SW 1271 (cell line): ENCODE measurements around the gene FHDC1.
"Not testable (repeated sequence)": the region's sequence is repeated elsewhere in the genome, so short reads cannot be mapped to it uniquely, and the experiment has no call there.

ENCODE experiments used
- DNase-seq, 2 experiments: peaks; one replicate each; lab custom pipeline; 2025; lab: John Stamatoyannopoulos, UW

The FHDC1 gene, protein sequence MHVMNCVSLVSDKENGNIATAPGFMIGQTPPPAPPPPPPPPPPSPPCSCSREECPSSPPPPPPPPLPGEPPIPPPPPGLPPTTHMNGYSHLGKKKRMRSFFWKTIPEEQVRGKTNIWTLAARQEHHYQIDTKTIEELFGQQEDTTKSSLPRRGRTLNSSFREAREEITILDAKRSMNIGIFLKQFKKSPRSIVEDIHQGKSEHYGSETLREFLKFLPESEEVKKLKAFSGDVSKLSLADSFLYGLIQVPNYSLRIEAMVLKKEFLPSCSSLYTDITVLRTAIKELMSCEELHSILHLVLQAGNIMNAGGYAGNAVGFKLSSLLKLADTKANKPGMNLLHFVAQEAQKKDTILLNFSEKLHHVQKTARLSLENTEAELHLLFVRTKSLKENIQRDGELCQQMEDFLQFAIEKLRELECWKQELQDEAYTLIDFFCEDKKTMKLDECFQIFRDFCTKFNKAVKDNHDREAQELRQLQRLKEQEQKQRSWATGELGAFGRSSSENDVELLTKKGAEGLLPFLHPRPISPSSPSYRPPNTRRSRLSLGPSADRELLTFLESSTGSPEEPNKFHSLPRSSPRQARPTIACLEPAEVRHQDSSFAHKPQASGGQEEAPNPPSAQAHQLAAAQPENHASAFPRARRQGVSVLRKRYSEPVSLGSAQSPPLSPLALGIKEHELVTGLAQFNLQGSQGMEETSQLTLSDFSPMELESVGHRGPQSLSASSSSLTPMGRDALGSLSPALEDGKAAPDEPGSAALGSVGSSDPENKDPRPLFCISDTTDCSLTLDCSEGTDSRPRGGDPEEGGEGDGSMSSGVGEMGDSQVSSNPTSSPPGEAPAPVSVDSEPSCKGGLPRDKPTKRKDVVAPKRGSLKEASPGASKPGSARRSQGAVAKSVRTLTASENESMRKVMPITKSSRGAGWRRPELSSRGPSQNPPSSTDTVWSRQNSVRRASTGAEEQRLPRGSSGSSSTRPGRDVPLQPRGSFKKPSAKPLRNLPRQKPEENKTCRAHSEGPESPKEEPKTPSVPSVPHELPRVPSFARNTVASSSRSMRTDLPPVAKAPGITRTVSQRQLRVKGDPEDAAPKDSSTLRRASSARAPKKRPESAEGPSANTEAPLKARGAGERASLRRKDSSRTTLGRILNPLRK

DNA sequence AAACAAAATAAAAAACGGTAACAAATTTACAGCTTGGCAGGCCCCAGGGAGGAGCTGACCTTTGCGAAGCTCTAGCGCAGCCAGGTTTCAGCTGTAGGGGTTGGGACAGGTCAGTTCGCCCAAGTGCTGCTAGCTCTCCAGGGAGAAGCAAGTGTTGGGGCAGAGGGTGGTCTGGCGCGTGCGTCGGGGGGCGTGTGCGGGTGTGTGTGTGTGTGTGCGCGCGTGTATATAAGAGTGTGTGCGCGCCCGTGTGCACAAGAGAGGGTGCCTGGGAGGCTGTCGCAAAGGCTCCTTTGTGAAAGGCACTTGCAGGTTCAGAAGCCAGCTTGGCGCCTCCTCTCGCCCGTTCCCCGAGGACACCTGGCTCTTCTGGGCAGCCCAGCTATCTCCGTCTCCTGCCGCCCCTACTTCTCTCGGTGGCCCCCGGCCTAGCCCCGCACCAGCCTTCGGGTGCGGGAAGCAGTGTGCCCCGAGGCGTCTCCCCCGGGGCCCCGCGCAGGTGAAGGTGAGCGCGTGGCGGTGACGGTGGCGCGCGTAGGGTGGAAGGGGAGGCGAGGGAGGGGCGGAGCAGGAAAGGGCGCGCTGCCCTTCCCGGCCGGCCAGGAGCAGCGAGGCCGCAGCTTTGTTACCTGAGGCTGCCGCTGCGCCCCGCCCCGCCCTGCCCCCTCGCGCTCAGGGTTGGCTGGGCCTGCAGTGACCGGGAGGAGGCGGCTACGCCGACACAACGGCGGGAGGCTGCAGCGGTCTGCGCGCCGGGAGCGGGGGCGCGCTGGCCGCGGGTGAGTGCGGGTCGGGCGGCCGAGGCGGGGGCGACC lies at the start of gene FHDC1:
Gene FHDC1, plus strand, starts transcription at position 693 of the 815 bp plus-strand sequence. CDS start 6,735 bp downstream, outside the sequence.
- no peak for DNase-seq

- DNase-seq = no peak
Observed at GRCh38 chr4:152887981-152888380, 48.1 kb upstream of the FHDC1 start.

DNA sequence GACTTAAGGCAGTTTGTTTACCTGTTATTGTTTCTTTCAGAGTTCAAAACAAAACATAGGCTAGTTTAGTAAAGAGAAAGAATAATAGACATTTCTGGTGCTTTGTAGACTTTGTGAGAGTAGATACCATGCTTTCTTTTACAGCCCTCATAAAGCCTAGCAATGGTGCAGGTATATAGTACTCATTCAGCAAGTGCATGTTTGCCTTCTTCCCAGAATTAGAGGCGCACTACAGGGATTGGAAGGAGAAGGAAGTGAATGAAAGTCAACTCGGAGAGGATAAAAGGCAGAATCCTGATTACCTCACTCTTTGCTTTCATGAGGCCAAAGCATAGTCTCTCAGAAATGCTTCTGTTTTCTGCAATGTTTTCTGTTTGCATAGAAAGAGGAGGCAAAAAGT lies 43.1 kb upstream of the FHDC1 start:
- DNase-seq = no peak

DNA sequence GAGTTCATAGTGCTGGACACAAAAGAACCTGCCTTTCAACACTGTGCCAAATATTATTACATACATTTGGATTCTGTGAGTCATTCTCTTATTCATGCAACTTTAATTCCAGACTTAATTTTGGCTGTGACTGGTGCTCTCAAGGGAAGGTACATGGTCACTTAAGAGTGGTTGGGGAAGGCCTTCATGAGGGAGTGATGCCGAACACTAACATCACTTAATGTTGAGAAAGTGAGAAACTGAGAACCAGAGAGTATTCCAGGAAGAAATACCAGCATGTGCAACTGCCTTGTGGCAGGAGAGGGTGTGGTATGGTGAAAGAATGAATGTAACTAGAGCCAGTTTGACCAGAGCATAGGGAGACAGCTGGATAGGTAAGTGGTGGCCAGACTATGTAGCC lies 41.5 kb upstream of the FHDC1 start:
- no peak for DNase-seq

DNA sequence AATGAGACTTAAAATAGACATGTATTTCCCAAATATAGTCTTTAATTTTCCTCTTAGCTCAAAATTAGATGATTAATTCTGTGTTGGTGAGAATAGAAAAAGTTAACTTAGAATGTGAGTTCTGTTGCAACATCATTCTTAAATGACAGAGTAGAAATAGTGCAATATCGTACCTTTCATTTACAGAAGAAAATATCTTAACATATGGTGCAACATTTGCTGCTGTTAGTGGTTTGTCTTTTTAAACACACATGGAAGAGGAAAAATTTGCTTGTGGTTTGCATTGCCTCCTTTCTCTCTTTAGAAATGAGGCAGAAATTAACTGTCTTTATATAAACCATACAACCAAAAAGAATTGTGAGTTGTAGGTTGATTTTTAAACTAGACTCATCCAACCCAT lies 39.3 kb upstream of the FHDC1 start:
- DNase-seq = no peak

GRCh38 chr4:152898133-152898532 lies 38.0 kb upstream of the FHDC1 start:
- DNase-seq = not testable (repeated sequence)

DNA sequence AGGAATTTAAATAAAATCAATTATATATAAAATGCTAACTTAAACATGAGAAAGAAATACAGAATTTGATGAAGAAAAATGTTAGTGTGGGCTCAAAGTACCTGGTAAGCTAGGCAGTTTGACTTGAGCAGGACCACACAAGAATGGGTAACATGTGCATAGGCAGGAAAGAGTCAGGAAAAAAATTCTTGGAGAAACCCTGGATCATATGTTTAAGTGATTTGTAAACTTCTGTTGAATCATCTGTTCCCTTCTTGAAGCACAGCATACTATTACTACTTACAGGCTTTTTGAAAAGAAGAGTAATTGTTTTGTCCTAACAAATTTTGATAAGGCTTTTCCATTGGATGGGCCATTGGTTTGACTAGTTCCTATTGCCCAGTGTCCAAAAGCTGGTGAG lies 37.5 kb upstream of the FHDC1 start:
- DNase-seq = no peak

GRCh38 chr4:152900395-152900794 lies 35.7 kb upstream of the FHDC1 start:
- DNase-seq = no peak

- DNase-seq = no peak
Observed at GRCh38 chr4:152901205-152901604, 34.9 kb upstream of the FHDC1 start.

GRCh38 chr4:152903658-152904057 lies 32.5 kb upstream of the FHDC1 start:
- DNase-seq = no peak

GRCh38 chr4:152909901-152910300 lies 26.2 kb upstream of the FHDC1 start:
- no peak for DNase-seq

DNA sequence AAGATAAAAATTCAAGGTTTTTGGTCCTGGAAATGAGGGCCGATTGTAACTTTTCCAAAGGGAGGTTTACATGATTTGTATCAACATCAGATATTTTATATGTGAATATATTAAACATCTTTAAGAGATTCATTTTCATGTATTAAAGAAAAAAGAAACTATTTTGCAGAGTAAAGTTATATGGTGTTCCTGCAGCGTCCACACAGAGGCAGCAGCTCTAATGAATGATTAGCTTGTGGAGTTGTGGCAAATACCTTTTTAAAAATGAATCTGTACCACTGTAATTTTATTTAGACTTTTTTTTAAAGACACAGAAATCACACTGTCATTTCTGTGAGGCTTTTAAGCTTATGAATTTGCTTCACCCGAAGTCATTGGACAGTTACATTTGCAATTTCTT lies 25.6 kb upstream of the FHDC1 start:
- no peak for DNase-seq

- DNase-seq = no peak
Observed at GRCh38 chr4:152917543-152918395, 18.4 kb upstream of the FHDC1 start.

DNA sequence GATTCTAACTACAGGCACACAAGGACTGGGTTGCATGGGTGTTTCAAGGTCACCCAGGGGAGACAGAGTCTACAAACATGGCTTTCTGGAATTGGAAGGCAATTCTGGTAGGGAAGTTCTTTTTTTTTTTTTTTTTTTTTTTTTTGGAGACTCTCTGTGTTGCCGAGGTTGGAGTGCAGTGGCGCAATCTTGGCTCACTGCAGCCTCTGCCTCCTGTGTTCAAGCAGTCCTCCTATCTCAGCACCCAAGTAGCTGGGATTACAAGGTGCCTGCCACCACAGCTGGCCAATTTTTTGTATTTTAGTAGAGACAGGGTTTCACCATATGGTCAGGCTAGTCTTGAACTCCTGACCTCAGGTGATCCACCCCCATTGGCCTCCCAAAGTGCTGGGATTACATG lies 16.3 kb upstream of the FHDC1 start:
- DNase-seq = no peak

- peak in 1 of 2 experiments; percentile 3 for DNase-seq
Observed at GRCh38 chr4:152920768-152921167, 15.4 kb upstream of the FHDC1 start.

DNA sequence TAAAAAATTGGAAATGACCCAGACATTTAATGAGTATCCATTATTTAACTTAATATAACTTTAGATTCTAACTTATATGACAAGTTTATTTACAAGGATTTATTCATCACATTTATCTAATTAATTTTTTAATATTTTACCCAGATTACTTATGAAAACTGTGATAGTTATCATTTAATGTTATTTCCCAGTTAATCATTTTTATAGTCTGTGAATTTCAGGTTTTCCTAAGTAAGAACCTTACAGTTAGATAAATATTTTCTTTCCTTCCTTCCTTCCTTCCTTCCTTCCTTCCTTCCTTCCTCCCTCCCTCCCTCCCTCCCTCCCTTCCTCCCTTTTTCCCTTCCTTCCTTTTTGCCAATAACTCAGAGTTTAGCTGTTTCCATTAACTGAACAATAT lies 14.8 kb upstream of the FHDC1 start:
- no peak for DNase-seq

DNA sequence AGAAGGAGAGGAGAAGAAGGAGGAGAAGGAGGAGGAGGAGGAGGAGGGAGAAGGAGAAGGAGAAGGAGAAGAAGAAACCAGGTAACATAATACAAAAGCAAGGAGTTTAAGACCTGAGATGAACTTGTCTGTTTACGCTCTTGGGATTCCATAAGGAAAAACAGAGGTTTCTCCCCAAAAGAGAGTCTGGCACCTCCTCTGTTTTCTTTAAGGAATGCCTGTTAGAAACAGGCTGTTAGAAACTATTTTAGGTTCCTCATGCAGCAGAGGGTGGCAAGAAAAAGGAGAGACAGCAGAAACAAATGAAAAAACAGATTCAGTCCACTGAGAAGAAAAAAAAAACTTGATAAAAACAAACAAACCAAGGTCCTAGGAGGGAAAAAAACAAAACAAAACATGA lies 10.3 kb upstream of the FHDC1 start:
- no peak for DNase-seq

DNA sequence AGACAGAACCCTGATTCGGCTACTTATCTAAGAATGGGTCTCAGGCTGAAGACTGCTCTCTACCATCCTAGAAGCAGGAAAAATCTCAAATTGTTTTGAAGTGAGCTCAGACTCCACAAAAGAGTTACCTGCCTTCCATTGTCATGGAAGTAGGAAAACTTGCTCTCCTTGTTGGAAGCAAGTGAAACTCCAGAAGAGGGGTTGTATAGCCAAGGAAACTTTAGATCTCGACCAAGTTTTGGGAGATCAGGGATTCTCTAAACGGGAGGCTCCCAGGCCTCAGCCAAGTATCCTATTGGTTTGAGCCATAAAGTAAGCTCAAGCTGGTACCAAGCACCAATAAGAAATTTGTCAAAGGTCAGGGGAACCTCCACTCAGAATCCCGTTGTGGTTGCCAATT lies 9.2 kb upstream of the FHDC1 start:
- DNase-seq = no peak

DNA sequence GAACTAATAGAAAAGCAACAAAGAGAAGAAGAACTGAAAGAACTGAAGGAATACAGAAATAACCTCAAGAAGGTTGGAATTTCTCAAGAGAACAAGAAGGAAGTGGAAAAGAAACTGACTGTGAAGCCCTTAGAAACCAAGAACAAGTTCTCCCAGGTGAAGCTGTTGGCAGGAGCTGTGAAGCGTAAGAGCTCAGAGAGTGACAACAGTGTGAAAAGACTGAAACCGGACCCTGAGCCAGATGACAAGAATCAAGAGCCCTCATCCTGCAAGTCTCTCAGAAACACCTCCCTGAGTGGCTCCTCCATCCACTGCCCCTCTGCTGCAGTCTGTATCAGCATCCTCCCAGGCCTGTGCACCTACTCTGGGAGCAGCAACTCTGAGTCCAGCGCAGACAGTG lies 8.4 kb upstream of the FHDC1 start:
- no peak for DNase-seq

DNA sequence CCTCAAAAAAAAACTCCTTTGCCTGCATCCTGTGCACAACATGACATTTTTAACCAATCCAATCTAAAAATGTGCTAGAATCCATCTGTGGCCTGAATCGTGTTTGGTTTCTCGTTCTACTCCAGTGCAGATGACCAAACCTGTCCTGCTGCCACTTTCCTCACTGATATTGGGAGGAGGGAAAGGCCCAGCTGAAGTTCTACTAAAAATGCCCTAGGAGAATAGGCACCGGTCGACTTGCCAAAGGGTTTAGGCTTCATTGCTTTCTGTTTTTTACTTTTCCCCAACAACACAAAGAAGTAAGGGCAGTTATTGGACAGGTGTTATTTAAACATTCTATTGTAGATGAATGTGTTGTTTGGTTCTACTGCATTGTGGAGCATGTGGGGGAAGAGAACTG lies 7.8 kb upstream of the FHDC1 start:
- DNase-seq = no peak

- DNase-seq = no peak
Observed at GRCh38 chr4:152929888-152930287, 6.2 kb upstream of the FHDC1 start.
